GM15510 (cell line): ENCODE measurements around the gene RABGGTA.

ENCODE experiments used
- POLR2A ChIP-seq: IDR thresholded peaks from 3 replicates; pipeline ENCODE4 v1.6.1; 2011; ENCODE audit warnings: borderline replicate concordance; ENCODE audit not compliant: insufficient read length; ENCODE audit errors: extremely low read depth

RABGGTA gene

GRCh38 chr14:24233538-24233866, 37.9 kb downstream of the RABGGTA start:
- TF ChIP-seq POLR2A = no peak

- peak; percentile 38 for TF ChIP-seq POLR2A
Measured at GRCh38 chr14:24232645-24233537, 38.5 kb downstream of the RABGGTA start, which contains the start of gene GMPR2. Gene GMPR2 (plus strand): TSS chr14:24232929. CDS start chr14:24233254, 325 bp downstream.

GRCh38 chr14:24232121-24232644, 39.2 kb downstream of the RABGGTA start, which contains the start of gene NEDD8:
Gene NEDD8 (minus strand): TSS chr14:24232367. CDS start chr14:24232267, 100 bp downstream.
- peak; percentile 59 for TF ChIP-seq POLR2A

- no peak for TF ChIP-seq POLR2A
Measured at GRCh38 chr14:24231263-24232120, 39.9 kb downstream of the RABGGTA start.

- no peak for TF ChIP-seq POLR2A
Measured at GRCh38 chr14:24228902-24229301, 42.5 kb downstream of the RABGGTA start.

- TF ChIP-seq POLR2A = no peak
Measured at GRCh38 chr14:24226473-24226872, 44.9 kb downstream of the RABGGTA start.

GRCh38 chr14:24224618-24225071, 46.8 kb downstream of the RABGGTA start:
- TF ChIP-seq POLR2A = no peak

- no peak for TF ChIP-seq POLR2A
Measured at GRCh38 chr14:24219521-24219920, 51.9 kb downstream of the RABGGTA start.

GRCh38 chr14:24219080-24219479, 52.3 kb downstream of the RABGGTA start:
- no peak for TF ChIP-seq POLR2A

- no peak for TF ChIP-seq POLR2A
Measured at GRCh38 chr14:24216345-24216699, 55.1 kb downstream of the RABGGTA start.
